LNCaP clone FGC (cell line): ENCODE measurements around the gene CFAP57.

Experiments used
- DNase-seq: peaks from one replicate; pipeline ENCODE4 v3.0.0-alpha.2; 2011; ENCODE audit warnings: low read depth
- H3K4me3 ChIP-seq: 2 replicates; pipeline ENCODE4 v1.5.1; 2011; ENCODE audit warnings: mild to moderate bottlenecking, low read depth, low read length, control low read depth
- CTCF ChIP-seq: IDR thresholded peaks from 2 replicates; pipeline ENCODE4 v1.5.1; 2012; ENCODE audit warnings: mild to moderate bottlenecking; ENCODE audit not compliant: control insufficient read depth, insufficient read depth; ENCODE audit errors: extremely low read depth

The CFAP57 gene

GRCh38 chr1:43232482-43232881, 60.4 kb downstream of the CFAP57 start:
- DNase-seq = no peak
- no peak overlapping the region for H3K4me3 ChIP-seq
- TF ChIP-seq CTCF = no peak

- DNase-seq = no peak
- no peak for TF ChIP-seq CTCF
- H3K4me3 ChIP-seq = no peak overlapping the region
These were observed 61.5 kb downstream of the CFAP57 start for GRCh38 chr1:43233631-43234030.

GRCh38 chr1:43234267-43234666, 62.1 kb downstream of the CFAP57 start:
- no peak for TF ChIP-seq CTCF

GRCh38 chr1:43235040-43235439, 62.9 kb downstream of the CFAP57 start:
- H3K4me3 ChIP-seq = no peak overlapping the region
- no peak for TF ChIP-seq CTCF
- no peak for DNase-seq

More at GRCh38 chr1:43234267-43234666, 62.1 kb downstream of the CFAP57 start:
- H3K4me3 ChIP-seq = no peak overlapping the region
- no peak for DNase-seq

- 0 out of 2 replicates have a peak, but pooled peaks have one; percentile 1 for TF ChIP-seq CTCF
- DNase-seq = peak; percentile 76
- no peak overlapping the region for H3K4me3 ChIP-seq
These were observed 63.5 kb downstream of the CFAP57 start for GRCh38 chr1:43235451-43236121.

- no peak for DNase-seq
- H3K4me3 ChIP-seq = no peak overlapping the region
- TF ChIP-seq CTCF = no peak
These were observed 65.0 kb downstream of the CFAP57 start for GRCh38 chr1:43237121-43237520.

GRCh38 chr1:43238085-43238484, 66.0 kb downstream of the CFAP57 start:
- no peak overlapping the region for H3K4me3 ChIP-seq
- peak; percentile 91 for TF ChIP-seq CTCF
- DNase-seq = peak; percentile 42
